Measurements from ENCODE around the gene SENP6. TPM values are rescaled to one million over a fixed set of nuclear protein-coding genes. Genes with fewer than 3 reads are reported as not detected.

The SENP6 gene
- polyA plus RNA-seq, 1 of the 3 experiments (the other 2 are of a cell fraction), result 16.2 TPM

DNA sequence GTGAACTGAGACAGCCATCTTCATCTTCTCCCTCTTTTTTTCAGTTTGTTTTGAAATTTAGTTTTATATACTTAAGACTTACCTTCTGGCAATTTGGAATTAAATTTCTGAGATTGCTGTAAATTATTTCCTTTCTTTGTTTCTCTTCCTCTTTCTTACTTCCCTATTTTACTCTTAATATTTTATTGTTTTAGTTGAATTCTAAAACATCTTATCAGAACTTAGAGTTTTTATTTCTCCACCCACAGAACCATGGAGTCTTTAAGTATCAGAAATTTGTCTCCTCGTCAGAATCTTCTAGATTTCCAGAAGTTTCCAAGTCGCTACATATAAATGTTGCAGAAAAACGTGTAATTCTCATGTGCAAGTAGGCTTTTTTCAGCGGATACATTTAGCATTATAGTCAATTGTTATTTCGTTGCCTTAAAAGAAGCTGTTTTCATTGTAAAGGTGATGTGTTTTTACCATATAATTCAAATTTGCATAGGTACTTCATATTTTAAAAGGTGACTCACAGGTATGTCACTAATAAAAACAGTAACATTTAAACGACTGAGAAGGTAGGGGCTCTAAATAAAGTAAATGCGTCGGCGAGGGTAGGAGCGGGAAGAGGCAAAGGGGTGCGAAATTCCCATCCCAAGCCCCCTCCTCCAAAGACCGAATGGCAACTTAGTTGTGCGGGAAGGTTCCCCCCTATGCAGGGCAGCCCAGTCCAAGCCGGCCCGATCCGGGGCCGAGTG, 146.5 kb downstream of the SENP6 start (continued):
- TF ChIP-seq, protein P1, sequence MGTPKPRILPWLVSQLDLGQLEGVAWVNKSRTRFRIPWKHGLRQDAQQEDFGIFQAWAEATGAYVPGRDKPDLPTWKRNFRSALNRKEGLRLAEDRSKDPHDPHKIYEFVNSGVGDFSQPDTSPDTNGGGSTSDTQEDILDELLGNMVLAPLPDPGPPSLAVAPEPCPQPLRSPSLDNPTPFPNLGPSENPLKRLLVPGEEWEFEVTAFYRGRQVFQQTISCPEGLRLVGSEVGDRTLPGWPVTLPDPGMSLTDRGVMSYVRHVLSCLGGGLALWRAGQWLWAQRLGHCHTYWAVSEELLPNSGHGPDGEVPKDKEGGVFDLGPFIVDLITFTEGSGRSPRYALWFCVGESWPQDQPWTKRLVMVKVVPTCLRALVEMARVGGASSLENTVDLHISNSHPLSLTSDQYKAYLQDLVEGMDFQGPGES (IDR thresholded peaks at IDR 0.05; ENCODE audit: low read depth, low read length), result no peak
- no peak for TF ChIP-seq TEAD4 (IDR thresholded peaks at IDR 0.05; ENCODE audit: borderline replicate concordance, insufficient read depth)
- no peak for TF ChIP-seq MEF2A (IDR thresholded peaks at IDR 0.05; ENCODE audit: borderline replicate concordance, low read depth)
- TF ChIP-seq FOXJ3 (CRISPR knock-in tag; IDR thresholded peaks at IDR 0.05), result no peak
- no peak for TF ChIP-seq NRF1 (IDR thresholded peaks at IDR 0.05; ENCODE audit: low read depth, low read length)

DNA sequence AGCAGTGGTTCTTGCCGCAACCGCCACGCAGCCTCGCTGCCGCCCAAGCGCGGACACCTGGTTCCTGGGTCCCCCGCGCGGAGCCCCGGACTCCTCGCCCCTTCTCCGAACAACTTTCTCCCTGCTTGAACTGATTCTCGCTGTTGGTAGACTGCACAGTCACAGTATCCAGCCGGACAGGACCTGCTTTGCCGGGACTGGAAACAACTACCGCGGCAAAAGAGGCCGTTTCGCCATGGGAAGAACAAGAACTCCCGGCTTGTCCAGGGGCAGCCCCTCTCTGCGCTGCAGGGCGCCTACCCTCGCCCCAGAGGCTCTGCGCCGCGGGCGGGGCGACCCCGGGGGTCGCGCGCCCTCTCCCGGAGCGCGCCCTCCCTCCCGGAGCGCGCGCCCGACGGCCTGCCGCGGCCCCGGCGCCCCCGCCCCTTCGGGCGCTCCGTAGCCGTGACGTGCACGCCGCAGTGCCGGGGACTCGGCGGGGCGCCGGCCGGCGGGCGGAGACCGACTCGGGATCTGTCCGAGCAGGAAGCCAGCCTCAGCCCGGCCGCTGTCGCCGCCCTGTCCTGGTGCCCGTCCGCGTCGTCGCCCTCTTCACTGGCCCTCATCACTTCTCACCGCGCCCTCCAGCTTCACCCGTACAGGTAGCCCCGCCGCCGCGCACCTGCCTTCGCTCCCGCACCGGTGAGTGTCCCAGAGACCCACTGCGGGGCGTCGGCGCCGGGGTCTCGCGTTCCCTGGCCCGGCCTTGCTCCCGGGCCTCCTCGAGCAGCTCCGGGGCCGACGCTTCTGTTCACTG, 147.3 kb downstream of the SENP6 start, which contains the start of gene MYO6:
TSS of gene MYO6 (plus strand) at position 497 of the 796 bp plus-strand sequence. CDS start 68,309 bp downstream, outside the sequence.
- H3K79me2 ChIP-seq (ENCODE audit: insufficient read depth), result peaks cover 30% of the 10 kb centered on the region
- H2AFZ ChIP-seq (ENCODE audit: low read depth), result peak within 1 kb of the TSS; percentile 93
- H3K27me3 ChIP-seq (ENCODE audit: insufficient read depth), result no peaks in the 10 kb centered on the region
- peak within 1 kb of the TSS; percentile 92 for H3K4me2 ChIP-seq
- H3K4me1 ChIP-seq (ENCODE audit: control insufficient read depth in 1 of 2, insufficient read depth in 2 of 2, low read depth in 1 of 2, low read length in 1 of 2), result peaks cover 0 to 5% of the 10 kb centered on the region in 2 experiments; a peak in 2 of 4 replicates
- CTCF ChIA-PET, result no interaction called here
- H3K27ac ChIP-seq (ENCODE audit: low read depth in 2 of 2, low read length in 1 of 2), result peak within 1 kb of the TSS; percentile 67 to 74; a peak in 3 of 4 replicates
- H3K9ac ChIP-seq, result peak within 1 kb of the TSS; percentile 93
- peaks cover 15% of the 10 kb centered on the region for H3F3A ChIP-seq (replicated peaks; ENCODE audit: insufficient read depth)
- WGBS (ENCODE audit: low lambda C conversion rate), result under 1% methylated on average over 36 of the region's 97 CpGs
- peak; percentile 92 for DNase-seq
- H3K4me3 ChIP-seq (ENCODE audit: low read depth in 2 of 2, low read length in 1 of 2), result peak within 1 kb of the TSS; percentile 91 to 94
- no peaks in the 10 kb centered on the region for H4K20me1 ChIP-seq (ENCODE audit: insufficient read depth)
- H3K36me3 ChIP-seq (replicated peaks in 1 of 2; ENCODE audit: control insufficient read depth in 1 of 2, insufficient read depth in 2 of 2, low read length in 1 of 2), result no peaks in the 10 kb centered on the region
- H3K9me3 ChIP-seq, result no peaks in the 10 kb centered on the region
- POLR2A ChIA-PET, result no interaction called here
- no peaks in the 10 kb centered on the region for H3K9me2 ChIP-seq
- TF ChIP-seq EZH2phosphoT487 (IDR thresholded peaks at IDR 0.05; ENCODE audit: borderline replicate concordance, low read depth) (no peak), FOXM1 (IDR thresholded peaks at IDR 0.05; ENCODE audit: low read depth) (no peak), RFX5 (IDR thresholded peaks at IDR 0.05; ENCODE audit: low read length) (no peak), GABPA (IDR thresholded peaks at IDR 0.05; ENCODE audit: low read depth) (no peak), GATA2 (CRISPR knock-in tag; IDR thresholded peaks at IDR 0.05) (no peak), MAX (IDR thresholded peaks at IDR 0.05; ENCODE audit: low read depth) (no peak), FOXJ3 (CRISPR knock-in tag; IDR thresholded peaks at IDR 0.05) (no peak), TEAD4 (IDR thresholded peaks at IDR 0.05; ENCODE audit: borderline replicate concordance, insufficient read depth) (no peak), RCOR1 (IDR thresholded peaks at IDR 0.05; ENCODE audit: low read length) (no peak), FOSL2 (IDR thresholded peaks at IDR 0.05; ENCODE audit: borderline replicate concordance, low read depth) (no peak), EP300 (IDR thresholded peaks at IDR 0.05; ENCODE audit: borderline replicate concordance in 1 of 2, low read depth in 1 of 2, low read length in 1 of 2) (no peak), RAD21 (IDR thresholded peaks at IDR 0.05; ENCODE audit: low read length) (no peak), TAF1 (IDR thresholded peaks at IDR 0.05; ENCODE audit: borderline replicate concordance, low read depth, low read length) (peak; percentile 77), ELF1 (IDR thresholded peaks at IDR 0.05) (0 out of 2 replicates have a peak, but pooled peaks have one; percentile 20), RXRA (IDR thresholded peaks at IDR 0.05; ENCODE audit: borderline replicate concordance, low read depth) (no peak), MEF2A (IDR thresholded peaks at IDR 0.05; ENCODE audit: borderline replicate concordance, low read depth) (no peak), NRF1 (IDR thresholded peaks at IDR 0.05; ENCODE audit: low read depth, low read length) (no peak), JUND (IDR thresholded peaks at IDR 0.05) (no peak), MXI1 (IDR thresholded peaks at IDR 0.05; ENCODE audit: low read depth, low read length) (peak; percentile 77; the same call in 1 of the 2 replicates), NFIC (IDR thresholded peaks at IDR 0.05; ENCODE audit: borderline replicate concordance) (no peak), TCF12 (IDR thresholded peaks at IDR 0.05) (no peak)
- TF ChIP-seq, protein P2, sequence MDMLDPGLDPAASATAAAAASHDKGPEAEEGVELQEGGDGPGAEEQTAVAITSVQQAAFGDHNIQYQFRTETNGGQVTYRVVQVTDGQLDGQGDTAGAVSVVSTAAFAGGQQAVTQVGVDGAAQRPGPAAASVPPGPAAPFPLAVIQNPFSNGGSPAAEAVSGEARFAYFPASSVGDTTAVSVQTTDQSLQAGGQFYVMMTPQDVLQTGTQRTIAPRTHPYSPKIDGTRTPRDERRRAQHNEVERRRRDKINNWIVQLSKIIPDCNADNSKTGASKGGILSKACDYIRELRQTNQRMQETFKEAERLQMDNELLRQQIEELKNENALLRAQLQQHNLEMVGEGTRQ (IDR thresholded peaks at IDR 0.05; ENCODE audit: borderline replicate concordance, low read depth, low read length), result no peak
- TF ChIP-seq, protein P1 (IDR thresholded peaks at IDR 0.05; ENCODE audit: low read depth, low read length), result no peak
- TF ChIP-seq, protein P3, sequence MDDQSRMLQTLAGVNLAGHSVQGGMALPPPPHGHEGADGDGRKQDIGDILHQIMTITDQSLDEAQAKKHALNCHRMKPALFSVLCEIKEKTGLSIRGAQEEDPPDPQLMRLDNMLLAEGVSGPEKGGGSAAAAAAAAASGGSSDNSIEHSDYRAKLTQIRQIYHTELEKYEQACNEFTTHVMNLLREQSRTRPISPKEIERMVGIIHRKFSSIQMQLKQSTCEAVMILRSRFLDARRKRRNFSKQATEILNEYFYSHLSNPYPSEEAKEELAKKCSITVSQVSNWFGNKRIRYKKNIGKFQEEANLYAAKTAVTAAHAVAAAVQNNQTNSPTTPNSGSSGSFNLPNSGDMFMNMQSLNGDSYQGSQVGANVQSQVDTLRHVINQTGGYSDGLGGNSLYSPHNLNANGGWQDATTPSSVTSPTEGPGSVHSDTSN (IDR thresholded peaks at IDR 0.05), result 0 out of 2 replicates have a peak, but pooled peaks have one; percentile 4

Data from SK-N-SH (cell line).